GM19328 (cell line): ENCODE measurements around the gene HSP90AB1.

Source experiments
- ATAC-seq: cut with Tn5 transposase; IDR thresholded peaks from one replicate; pipeline ENCODE4 v1.9.1; 2021; ENCODE audit warnings: mild to moderate bottlenecking, moderate library complexity; ENCODE audit not compliant: unreplicated experiment

Gene HSP90AB1

DNA sequence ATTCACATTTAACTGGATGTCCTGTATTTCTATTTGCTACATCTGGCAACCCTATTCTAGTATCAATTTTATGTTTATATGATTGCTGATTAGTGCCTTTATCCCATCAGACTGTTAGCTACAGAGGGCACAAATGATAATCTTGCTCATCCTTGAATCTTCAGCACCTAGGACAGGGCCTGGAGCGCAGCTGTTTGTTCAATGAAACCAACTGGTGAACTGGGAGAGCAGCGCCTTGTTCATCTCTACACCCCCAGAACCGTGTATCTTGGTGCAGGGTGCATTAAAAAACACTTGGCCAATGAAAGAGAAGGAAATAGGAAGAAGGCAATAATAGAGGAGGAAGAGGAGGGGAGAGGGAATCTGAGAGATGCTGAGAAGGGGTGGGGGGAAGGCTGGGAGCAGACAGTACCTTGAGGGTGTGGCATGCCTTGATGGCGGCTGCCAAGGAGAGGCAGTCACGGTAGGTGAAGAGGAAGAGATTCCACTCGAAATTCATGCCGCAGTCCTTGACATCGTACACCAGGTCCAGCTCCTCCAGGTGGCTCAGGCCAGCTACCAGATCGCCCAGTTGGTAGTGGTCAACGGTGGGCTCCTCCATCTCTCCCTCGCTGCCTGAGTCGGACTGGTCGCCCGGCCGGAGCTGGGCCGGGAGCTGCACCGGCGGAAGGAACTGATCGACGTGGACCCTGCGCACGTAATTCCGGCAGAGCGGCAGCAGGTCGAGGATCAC lies 38.8 kb downstream of the HSP90AB1 start:
- ATAC-seq, result no peak

GRCh38 chr6:44286285-44286565 lies 39.3 kb downstream of the HSP90AB1 start:
- no peak for ATAC-seq

GRCh38 chr6:44286747-44287146 lies 39.8 kb downstream of the HSP90AB1 start:
- ATAC-seq, result no peak

DNA sequence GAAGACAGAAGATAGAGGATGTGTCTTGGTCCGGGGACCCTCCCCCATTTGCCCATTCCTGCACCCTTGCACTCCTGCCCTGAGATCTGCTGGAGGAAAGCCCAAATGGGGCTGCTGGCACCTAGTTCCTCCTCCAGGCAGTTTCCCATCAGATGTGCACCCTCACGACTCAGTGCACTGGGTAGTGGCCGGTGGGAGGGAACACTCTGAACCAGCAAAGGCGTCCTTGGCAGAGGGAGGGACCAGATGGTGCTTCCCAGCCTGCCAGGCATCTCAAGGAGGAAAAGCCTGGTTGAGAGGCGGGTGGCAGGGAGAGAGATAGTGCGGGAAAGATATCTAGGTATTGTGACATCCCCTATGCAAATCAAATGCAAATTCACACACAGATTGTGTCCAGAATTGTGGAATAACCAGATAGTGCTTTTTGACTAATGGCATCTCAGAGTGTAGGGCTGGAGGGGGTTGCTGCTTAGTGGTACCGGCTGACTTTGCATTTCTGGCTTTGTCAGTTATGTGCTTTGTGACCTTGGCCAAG lies 42.9 kb downstream of the HSP90AB1 start:
- ATAC-seq, result no peak

GRCh38 chr6:44291841-44292240 lies 44.9 kb downstream of the HSP90AB1 start:
- ATAC-seq, result no peak

DNA sequence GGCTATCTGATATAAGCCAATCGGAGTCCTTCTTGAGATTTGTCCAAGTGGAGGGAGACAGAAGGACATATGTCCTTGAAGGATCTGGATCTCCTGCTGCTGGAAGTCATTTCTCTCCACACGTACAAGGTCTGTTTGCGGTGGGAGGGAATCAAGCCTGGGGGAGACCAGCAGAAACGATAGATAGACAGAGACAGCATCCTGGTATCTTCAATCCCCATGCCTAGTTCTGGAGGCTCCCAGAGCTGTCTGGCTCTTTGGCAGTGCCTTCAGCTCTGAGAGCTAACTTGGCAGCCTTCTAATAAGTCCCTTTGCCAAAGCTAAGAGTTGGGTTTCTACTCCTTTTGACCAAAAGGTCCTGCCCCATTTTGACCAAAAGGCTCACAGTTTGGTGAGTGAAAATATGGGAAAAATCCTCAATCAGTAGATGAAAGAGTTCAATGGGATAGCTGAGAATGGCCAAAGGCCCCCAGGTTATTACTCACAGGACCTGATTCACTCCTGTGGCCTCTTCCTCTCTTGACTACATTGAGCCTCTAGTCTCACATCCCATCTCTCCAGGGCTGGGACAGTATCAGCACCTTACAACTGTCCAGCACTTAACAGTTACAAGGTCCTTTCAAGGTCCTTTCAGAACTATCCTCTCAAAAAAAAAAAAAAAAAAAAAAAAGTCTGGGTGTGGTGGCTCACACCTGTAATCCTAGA lies 45.9 kb downstream of the HSP90AB1 start:
- no peak for ATAC-seq

DNA sequence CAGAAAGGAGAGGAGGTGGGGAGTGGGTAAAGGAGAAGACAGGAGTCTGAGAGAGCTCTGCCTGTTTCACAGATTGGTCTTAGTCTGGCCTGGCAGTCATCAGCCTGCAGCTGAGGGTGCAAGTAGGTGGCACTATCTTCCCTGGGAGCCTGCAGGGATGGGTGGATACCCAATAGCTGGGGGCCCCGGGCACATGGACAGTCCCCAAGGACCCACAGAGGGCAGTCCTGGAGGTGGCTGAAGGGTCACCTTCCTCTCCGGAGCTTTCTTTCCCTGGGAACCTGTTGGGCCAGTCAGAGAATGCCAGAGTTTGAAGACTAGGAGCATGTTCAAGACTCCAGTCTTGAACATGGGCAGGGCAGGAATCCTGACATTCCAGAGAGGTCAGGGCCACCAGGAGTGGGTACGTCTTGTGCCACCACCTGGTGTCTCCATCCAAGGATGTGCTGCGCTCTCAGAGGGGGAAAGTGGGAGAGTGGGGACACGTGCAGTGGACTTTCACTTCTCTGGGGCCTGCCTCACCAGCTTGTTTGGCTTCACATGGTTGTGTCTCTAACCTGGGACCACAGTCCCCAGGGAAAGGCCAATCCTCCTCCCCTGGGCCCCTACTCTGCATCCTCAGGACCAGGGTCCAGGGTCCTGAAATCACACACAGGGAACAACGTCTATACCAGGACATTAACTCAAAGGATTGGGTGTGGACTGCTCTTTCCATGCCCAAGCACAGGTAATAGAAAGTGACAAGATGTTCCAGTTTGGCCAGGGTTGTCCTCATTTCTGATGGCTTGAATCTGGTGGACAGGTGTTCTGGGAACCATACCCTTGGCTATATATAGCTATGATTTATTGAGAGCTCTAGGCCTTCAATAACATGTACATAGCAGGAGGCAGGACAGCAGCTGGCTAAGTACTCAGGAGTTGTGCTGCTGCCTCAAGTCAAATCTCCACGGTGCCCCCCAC lies 48.2 kb downstream of the HSP90AB1 start:
- no peak for ATAC-seq

DNA sequence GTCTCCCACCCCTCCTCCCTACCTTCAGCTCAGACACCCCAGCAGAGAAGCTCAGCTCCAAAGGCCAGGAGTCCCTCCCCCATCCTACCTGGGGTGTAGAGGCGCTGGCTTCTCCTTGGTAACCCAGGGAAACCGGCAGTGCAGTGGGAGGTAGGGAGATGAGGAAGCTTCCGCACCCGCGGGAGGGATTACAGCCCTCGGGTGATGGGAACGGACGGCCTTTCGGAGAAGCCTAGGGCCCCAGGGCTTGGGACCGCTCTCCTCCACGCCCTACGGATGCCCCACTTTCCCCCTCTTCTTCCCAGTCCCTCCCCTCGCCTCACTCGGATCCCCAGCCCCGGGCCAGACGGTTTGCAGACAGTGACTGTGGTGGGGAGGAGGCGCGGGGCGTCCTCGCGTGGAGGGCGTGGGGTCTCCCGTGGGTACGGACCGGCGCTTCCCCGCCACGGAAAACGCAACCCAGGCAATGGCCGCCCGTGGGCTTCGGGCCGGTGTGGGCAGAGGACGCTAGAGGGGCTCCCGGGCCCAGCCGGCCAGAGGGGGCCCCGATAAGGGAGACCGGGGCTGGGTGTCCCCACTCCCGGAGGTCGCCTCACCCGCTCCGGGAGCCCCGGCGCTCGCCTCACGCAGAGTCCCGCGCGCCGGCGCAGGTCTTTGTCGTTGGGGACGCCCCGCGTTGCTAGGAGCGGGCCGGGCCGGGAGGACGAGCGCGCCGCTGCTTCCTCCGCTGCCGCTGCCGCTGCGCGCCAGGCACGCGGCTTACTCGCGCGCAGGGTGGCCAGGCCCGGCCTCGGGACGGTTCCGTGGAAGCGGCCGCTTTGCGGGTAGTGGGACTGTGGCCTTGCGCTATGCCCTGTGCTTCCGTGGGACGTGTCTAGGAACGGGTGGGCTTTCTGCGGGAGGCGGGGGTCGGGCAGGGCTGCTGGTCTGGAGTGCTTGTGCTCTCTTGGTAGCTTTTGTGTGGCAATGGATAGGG lies 50.5 kb downstream of the HSP90AB1 start:
- ATAC-seq, result no peak

DNA sequence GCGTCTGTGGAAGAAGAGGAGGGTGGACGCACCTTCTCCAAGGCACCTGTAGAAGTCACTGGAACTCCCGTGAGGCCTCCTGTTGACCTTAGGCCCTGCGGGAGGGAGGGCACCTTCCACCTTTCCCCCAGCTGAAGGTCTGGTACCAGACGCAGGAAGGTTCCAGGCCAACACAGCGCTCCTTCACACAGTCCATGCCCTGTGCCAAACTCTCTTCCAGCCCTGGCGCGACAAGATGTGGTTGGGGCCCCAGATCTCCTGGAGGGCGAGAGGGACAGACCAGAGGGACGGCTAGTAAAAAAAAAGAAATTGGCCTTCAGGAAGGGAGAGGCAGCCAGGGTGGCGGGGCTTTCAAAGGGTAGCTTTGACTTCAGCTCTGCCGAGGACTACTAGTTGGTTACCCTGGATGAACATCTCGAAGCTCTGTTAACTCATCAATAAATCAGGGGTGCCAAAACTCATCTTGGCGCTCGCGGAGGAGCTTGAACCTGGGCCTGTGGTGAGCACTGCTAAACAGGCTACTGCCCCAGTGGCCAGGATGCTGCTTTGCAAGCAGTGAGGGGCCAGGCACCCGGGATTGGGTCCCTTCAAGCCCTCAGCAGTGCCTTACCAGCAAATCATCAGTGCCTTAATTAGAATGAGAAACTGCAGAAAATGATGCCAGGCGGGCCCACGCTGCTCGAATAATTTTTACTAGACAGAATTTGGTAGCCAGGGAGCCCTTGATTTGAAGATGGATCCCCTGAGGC lies 51.3 kb downstream of the HSP90AB1 start:
- ATAC-seq, result no peak

DNA sequence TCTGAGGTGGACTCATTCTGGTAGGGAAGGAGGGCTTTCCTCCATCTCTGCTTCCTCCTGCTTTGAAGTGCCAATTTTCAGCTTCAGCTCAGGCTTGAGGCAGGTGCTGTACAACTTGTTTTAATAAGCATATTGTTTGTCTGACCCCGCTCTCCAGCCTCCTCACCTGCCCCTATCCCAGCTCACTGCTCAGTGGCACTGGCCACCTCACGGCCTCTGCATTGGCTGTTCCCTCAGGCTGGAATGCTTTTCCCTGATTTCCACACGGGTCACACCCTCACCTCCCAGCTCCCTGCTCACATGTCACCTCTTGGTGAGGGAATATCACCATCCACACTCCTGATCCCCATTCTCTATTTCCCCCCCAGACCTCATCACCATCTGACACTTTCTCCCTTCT lies 52.0 kb downstream of the HSP90AB1 start:
- no peak for ATAC-seq

DNA sequence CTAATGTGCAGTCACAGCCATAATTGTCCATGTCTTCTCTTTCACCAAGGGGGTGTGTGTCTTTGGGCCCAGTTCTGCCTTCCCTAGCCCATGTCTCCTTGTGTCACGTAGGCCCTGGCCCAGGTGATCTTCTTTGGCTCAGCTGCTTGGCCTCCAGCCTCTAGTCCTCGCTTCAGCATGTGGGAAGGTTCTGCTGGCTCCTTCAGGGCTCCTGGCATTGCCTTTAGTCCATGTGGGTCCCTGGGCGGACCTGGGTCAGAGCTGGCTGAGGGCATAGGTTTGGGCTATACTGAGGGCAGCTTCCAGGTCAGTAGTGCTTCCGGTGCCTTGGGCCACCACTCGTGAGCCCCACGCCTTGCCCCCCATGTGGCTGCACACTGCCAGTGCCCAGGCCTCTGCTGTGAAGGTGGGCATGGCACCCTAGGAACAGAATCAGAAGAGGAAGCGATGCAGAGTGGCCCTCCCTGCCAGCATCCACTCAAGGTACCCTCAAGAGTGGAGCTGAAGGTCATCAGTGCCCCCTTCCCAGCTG lies 53.5 kb downstream of the HSP90AB1 start:
- no peak for ATAC-seq

GRCh38 chr6:44301106-44301505 lies 54.2 kb downstream of the HSP90AB1 start:
- ATAC-seq, result no peak

DNA sequence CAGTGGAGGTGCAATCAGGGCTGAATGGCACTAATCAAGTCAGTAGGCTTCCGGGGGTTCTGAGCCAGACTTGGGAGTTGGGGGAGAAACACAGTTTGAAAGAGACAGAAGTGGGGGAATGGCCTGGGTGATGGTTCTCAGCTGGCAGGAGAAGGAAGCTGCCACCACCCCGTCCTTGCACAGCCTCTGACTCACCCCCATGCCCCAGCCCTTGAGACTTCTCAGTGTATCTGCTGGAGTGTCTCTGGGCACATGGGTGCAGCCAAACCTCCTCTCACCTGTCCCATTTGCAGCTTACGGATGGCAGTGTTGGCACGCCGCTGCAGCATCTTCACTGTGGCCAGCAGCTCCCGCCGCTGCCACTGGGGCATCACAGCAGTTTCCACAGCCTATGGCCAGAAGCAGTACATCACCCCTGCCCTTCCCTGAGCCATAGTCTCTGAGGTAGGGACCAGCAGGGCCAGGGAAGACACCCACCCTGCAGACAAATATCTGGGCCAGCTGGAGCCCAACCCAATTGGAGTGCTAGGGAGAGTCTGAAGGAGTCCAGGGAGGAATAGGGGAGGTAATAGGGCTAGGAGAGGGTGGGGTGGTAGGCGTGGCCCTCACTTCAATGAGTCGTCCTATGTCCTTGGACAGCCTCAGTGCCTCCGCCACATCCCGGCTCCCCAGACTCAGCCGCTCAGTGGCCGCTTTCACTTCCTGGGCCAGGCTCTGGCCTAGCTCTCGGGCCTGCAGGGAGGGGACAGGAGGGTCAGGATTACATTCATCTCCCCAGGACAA lies 55.1 kb downstream of the HSP90AB1 start:
- no peak for ATAC-seq

- no peak for ATAC-seq
These were observed 56.0 kb downstream of the HSP90AB1 start for GRCh38 chr6:44302856-44303255.
